ENCODE results near the gene PRR30. TPM values are rescaled to one million over a fixed set of nuclear protein-coding genes. Genes with fewer than 3 reads are reported as not detected.
A peak's percentile ranks its signal among the peaks of the same experiment; 100 is the strongest.
"Not testable (repeated sequence)": the region's sequence is repeated elsewhere in the genome, so short reads cannot be mapped to it uniquely, and the experiment has no call there.

PRR30 gene
- not detected in 2 replicates for total RNA-seq (2014; rRNA removed)
- not detected for polyA plus RNA-seq (2012)

DNA sequence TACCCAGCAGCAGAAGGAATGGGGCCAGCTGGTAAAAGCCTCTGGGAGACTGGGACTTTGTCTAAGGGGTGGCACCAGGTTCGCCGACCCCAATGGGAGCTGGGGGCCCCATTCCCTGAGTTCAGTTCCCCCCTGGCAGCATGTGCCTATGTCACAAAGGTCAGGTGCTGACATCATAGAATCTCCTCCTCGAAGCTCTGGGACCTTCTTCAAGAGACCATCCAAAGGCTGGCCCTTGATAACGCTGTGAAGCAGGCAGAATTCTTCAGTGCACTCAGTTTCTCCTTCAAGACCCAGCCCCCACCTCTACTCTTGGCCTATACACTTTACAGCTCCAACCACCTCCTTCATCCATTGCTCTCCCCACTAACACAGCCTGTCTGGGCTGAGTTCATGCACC is at the start of gene PRR30:
TSS of gene PRR30 (minus strand) at position 101 of the 400 bp plus-strand sequence. CDS start 1,081 bp downstream, outside the sequence.
- DNase-seq (ENCODE audit: low read depth), result no peak

DNA sequence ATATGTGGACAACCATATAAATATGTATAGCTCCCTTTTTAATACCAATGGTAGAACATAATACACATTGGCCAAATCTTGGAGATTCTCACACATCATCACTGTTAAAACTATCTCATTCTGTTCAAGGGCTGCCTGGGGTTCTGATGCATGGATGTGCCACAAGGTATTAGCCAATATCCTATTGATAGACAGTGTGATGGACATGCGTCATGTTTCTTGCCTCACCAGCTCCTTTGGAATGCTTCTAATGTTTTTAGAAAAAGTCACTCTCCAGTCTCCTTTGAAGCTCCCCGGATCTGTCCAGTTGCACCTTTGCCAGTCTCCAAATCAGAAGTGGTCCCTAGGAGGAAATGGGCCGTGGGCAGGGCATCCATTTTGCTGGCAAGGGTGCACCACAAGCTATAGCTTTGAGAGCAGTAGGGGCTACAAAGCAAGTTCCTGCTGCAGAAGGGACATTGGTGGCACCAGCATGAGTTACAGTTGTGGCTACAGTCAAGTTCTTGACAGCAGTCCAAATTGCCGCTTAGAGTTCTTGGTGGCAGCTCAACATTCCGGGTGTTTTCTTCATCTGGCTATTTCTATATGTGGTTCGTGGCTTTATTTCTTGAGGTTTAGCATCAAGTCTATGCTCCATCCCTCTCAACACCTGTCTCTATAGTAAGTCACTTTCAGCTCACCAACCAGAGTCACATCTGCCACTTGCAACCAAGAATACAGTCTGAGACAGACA is 47.6 kb upstream of the PRR30 start:
- no peak for DNase-seq (ENCODE audit: low read depth)

DNA sequence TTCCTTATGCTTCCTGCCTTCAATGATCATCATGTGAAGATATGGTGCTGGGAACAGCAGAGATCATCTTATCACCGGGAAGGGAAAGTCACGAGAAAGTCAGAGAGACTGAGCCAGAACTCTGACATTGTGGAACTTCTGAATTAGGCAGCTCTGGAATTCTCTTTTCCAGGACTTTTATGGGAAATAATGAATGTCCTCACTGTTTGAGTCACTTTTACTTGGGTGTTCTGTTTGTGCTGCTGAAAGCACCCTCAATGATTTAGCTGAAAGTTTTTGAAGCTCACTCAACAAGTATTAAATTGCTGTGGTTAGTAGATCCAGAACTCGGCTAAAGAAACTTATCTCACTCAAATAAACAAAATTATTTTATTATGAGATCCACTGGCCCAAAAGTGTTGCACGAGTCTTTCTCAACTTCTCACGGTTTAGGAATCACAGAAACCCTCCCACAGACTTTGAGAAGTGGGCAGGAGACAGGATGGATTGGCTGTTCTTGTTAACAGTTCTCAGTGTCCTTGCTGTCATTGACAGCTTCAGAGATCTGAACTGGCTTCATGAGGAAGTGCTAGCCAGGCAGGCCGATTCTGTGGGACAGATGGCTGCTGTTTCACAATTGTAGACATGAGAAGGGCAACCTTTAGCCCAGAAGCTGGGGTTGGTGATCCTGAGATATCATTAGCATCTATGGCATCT is 46.3 kb upstream of the PRR30 start:
- DNase-seq (ENCODE audit: low read depth), result peak; percentile 39

DNA sequence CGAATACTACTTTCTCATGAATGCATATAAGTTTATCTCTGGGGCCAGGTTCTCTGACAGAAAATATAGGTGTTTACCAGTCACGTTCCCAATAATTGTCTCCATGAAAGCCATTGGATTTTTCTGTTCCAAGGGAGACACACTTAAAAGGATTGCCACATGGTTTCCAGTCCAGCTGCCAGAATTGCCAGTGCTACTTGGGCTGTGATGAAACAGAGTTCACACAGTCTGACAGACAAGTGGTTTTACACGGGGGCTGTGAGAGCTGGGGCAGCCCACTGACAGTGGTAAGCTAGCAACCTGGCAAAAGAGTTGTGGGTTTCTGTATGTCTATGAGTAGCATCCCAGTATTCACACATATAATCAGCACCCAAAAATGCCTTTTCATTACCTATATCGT is 44.9 kb upstream of the PRR30 start:
- DNase-seq (ENCODE audit: low read depth), result no peak

DNA sequence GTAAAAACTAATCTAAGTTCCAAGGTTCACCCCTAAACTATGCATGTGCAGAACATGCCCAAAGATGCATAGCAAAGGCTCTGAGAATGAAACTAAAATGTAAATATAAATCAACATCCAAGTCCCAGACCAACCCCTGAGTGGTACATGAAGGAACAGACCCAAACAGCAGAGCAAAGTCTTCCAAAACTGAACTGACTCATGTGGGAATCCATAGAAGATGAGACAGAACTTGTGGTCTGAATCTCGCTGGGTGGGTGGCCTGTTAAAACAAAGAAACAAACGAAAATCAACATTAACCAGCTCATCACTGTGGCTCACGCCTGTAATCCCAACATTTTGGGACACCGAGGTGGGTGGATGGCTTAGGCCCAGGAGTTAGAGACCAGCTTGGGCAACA is 43.1 kb upstream of the PRR30 start:
- DNase-seq (ENCODE audit: low read depth), result peak; percentile 50

DNA sequence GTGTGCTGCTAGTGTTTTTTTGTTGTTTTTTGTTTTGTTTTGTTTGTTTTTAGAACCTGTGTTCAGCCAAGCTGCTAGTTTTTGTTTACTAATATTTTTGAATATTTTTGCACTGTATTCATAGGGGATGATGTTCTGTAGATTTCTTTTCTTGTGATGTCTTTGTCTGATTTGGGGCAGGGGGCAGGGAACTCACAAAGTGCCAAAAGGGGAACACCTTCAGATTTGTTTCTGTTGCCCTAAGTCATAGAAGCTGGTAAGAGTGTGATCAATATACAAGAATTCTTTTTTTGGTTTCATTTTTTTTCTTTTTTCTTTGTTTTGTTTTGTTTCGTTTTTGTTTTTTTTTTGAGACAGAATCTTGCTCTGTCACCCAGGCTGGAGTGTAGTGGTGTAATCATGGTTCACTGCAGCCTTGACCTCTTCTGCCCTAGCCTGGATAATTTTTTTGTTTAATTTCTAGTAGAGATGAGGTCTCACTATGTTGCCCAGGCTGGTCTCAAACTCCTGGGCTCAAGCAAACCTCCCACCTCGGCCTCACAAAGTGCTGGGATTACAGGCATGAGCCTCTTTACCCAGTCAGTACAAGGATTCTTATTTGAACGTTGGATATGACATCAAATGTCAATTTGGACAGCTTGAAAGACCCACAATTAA is 40.3 kb upstream of the PRR30 start:
- DNase-seq (ENCODE audit: low read depth), result no peak

DNA sequence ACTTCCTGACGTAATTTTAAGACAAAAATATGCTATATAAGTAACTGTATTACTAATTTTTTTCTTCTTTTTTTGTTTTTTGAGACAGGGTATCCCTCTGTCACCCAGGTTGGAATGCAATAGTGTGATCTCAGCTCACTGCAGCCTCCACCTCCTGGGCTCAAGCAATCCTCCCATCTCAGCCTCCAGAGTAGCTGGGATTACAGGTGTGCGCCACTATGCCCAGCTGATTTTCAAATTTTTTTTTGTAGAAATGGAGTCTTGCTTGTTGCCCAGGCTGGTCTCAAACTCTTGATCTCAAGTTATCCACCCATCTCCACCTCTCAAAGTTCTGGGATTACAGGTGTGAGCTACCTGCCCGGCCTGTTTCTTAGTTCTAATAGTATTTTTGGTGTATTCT is 39.3 kb upstream of the PRR30 start:
- no peak for DNase-seq (ENCODE audit: low read depth)

DNA sequence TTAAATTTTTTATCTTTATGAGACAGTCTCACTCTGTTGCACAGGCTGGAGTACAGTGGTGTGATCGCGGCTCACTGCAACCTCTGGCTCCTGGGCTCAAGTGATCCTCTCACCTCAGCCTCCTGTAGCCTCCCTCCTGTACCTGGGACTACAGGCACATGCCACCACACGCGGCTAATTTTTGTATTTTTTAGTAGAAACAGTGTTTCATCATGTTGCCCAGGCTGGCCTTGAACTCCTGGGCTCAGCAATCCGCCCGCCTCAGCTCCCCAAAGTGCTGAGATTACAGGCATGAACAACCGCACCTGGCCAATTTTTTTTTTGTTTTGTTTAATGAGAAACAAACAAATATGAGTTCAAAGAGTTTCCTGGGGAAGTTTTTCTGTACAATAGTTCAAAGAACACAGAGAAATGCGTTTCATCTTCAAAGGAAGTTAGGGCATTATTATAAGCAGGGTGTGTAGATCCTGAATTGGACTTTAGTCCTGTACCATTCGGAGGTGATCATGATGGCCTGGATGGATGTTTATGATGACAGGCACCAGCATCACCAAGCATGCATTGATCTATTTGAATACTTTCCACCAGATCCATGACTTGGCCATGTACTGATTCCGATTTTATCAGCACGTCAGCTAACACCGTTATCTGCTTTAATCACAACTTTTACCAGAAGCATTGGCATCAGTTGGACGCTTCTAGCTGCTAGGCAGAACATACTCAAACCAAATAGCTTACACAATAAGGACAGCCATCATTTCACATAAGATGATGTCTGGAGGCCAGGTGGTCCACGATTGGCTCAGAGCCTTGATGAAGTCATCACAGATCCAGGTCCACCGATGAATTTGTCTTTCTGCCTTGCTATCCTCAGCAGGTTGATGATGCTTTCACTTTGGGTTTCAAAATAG is 38.5 kb upstream of the PRR30 start:
- no peak for DNase-seq (ENCODE audit: low read depth)

DNA sequence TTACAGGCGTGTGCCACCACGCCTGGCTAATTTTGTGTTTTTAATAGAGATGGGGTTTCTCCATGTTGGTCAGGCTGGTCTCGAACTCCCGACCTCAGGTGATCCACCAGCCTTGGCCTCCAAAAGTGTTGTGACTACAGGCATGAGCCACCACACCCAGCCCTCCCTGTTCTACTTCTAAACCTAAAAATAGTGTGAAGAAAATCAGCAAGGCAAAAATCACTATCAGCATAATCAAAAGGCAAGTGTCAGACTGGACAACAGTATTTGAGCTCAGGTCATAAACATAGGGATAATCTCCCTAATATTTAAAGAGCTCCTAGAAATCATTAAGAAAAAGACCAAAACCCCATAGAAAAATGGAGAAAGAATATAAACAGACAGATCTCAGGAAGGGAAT is 36.6 kb upstream of the PRR30 start:
- not testable (repeated sequence) for DNase-seq (ENCODE audit: low read depth)

DNA sequence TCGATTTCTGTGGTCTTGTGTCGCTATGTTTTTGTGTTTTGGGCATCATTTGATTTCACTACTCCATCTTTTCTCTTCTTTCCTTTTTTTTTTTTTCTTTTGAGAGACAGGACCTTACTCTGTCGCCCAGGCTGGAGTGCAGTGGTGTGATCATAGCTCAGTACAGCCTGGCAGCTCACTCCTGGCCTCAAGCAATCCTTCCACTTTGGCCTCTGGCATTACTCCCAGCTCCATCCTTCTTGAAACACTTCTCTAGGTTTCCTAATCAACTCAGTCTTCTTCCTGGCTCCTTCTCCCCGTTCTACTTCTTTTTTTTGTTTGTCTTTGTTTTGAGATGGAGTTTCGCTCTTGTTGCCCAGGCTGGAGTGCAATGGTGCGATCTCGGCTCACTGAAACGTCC is 36.1 kb upstream of the PRR30 start:
- no peak for DNase-seq (ENCODE audit: low read depth)

DNA sequence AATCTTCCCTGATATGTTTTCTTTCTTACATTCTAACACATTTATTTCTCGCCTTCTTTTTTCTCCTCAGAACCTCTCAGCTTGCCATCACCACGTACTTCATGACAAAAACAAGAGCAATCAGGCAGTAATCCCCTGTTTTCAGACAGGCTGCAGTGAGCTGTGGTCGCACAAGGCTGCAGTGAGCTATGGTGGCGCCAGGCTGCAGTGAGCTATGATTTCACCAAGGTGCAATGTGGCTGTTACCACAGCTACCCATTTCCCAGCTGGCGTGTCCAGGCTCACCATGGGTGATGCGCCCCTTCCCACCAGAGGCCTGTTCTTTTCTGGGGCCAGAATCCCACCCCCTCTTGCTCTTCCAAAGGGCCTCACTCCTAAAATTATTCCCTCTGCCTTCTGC is 35.4 kb upstream of the PRR30 start:
- no peak for DNase-seq (ENCODE audit: low read depth)

DNA sequence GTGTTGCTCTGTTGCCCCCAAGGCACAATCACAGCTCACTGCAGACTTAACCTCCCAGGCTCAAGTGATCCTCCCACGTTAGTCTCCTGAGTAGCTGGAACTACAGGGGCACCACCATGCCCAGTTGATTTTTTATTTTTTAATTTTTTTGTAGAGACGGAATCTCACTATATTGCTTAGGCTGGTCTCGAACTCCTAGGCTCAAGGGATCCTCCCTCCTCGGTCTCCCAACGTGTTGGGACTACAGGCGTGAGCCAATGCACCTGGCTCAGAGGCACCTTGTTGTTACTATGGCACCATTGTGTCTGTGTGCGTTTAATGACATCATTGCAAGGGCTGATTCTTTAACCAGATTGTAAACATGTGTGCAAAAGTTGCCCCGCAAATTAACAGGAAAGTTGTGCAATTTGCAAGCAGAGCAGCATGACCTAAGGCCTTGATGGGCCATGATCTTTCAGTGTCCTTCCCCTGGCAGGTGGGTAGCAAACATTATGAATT is 32.2 kb upstream of the PRR30 start:
- DNase-seq (ENCODE audit: low read depth), result no peak

DNA sequence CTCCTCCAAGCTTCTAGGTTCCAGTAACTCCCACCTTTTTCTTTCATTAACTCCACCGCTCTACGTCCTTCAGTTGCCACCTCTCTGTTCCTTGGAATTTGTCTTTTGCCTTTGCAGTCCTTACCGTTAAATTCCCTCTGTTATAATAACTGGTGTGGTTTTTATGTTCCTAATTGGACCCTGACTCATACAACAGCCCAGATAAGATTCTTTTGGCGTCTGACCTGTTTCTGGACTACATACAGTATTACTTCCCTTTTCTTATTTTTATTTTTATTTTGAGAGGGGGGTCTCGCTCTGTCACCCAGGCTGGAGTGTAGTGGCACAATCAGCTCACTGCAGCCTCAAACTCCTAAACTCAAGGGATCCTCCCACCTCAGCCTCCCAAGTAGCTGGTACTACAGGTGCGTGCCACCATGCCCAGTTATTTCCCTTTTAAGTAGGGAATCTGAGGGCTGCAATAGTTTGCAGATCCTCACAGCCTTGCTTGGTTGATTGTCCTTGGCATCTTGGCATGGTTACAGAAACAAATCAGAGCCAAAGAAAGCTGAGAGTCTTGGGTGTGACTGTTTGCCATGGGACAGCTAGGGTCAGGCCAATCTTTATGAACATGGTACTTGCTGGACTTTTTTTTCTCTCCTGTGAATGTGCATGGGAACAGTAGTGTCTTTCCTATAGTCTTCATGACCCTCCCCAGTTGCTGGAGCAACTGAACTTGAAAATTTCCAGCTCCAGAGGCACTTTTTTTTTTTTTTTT is 31.5 kb upstream of the PRR30 start:
- no peak for DNase-seq (ENCODE audit: low read depth)

DNA sequence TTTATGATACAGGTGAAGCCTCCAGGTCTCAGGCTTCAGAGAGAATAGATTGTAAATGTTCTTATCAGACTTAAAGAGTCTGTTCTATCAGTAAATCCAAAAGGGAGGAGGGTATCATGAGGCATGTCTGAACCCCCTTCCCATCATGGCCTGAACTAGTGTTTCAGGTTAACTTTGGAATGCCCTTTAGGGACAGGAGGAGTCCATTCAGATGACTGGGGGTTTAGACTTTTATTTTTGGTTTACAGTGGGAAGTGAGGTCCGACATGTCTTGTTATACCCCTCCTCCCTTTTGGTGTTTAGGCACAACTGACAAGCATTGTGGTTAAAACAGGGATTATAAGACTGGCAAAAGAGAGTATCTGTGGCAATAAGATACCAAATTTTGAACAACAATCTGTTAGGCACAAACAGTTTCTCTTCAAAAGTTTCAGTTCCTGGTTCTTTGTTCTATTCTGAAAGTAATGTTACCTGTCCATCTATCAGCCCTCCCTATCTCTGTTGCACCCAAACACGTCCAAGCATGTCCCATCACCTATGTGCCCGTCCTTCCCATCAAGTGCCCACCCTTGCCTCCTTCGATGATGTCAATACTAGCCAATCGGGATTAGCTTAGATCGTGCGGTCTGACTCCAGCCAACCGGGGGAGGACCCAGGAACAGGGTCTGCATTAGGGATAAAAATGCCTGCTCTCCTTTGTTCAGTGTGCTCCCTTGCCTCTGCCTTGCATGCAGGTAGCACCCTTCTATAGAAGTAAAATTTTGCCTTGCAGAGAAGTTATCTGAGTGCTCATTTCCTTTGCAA is 26.0 kb upstream of the PRR30 start:
- no peak for DNase-seq (ENCODE audit: low read depth)

DNA sequence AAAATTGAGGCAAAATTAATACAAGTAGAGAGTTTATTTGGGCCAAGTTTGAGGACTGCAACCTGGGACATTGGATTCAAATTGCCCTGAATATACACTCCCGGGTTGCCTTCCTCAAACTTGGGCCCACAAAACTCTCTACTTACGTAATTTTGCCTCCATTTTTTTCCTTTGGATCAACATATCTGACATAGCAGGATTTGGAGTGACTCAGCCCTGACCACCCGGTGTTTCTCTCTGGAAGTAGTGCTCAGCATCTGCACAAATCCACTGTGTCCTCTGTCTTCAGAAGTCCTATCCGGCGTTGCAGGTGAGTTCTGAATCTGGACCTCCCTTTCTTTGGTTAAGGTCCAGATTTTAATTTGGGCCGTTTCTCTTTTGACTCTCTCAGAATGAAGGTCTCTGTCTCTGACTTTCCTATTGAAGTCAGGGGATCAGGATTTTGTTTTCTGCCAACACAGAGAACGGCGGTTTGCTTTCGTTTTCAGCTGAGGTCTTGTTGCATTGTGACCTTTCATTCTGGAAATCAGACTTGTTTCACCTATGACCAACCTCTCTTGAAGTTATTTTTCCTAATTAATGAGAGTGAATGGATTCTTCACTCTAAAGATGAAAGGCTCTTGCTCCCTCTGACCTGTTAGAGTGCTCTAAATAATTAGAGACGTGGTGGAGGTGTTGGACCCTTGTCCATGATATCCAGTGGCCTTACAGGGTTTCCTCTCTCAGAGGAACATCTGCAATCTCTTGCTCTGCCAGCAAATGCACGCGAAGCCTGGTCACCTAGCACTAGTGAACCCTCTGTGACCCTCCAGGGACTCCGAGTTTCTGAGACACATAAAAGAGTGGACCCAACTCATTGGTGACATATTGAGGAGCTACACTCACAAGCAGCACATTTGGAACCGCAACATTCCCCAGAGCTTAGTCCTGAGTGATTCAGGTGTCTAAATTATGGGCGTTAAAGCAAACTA is 23.2 kb upstream of the PRR30 start:
- peak; percentile 13 for DNase-seq (ENCODE audit: low read depth)

DNA sequence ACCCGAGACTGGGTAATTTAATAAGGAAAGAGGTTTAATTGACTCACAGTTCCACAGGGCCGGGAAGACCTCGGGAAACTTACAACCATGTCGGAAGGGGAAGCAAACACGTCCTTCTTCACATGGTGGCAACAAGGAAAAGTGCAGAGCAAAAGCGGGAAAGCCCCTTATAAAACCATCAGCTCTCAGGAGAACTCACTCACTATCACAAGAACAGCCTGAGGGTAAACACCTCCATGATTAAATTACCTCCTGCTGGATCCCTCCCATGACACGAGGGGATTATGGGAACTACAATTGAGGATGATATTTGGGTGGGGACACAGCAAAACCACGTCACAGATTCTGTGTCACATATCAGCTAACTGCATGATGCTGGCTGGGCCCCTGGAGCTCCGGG is 21.0 kb upstream of the PRR30 start:
- DNase-seq (ENCODE audit: low read depth), result no peak

DNA sequence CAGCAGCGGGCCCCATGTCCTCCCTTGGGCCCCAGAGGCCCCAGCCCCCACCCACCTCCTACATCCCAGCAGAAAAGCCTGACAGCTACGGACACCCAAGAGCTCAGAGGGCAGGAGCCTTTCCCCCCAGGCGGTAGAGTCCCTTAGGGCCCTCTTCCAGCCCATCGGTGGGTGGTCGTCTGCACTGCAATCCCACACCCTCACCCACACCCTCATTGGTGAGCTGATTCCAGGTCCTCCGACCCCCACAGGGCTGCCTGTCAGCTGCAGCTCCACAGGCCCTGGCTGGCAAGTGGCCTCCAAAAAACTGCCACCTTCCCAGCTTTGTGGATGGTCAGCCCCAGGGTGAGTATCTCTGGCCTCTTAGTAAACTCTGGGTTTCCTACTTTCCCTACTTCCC is 20.1 kb upstream of the PRR30 start:
- DNase-seq (ENCODE audit: low read depth), result no peak

DNA sequence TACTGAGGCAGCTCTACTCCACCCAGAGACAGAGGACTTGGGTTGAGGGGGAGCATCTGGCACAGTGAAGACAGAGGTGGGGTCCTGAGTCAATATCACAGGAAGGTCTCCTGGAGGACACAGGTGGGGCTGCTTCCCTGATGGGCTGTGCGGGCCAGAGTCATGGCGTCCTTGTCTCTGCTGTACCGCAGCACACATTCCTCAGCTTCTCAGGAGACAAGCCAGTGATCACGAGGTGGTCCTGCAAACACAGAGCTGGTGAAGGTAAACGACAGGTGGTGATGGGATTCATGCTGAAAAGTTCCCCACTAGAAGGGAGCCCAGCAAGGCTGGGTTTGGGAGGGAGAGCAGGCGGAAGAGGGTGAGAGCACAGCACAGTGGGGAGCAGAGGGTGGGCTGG is 19.3 kb upstream of the PRR30 start:
- DNase-seq (ENCODE audit: low read depth), result no peak

DNA sequence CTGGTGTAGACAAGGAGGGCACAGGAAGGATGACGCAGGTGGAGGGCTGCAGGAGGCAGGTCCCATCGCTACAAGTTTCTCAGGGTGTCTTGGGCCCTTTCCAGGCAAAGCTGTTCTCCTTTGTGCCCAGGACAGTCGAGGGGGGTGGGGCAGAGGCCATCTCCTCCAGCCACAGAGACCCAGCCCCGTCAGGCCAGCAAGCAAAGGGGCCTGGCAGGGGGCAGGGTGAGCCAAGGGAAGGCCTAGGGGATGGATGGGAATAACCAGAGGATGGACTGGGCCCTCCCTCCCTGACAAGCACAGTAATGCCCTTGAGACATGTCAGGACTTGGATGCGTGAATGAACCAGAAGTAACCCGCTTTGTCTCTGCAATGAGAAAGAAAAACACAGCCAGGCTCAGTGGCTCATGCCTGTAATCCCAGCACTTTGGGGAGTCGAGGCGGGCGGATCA is 15.9 kb upstream of the PRR30 start:
- DNase-seq (ENCODE audit: low read depth), result no peak
